GM12892 (cell line): ENCODE data around the gene GPR50.

Experiments
- POLR2AphosphoS5 ChIP-seq: IDR thresholded peaks from 2 replicates; pipeline ENCODE4 v1.6.1; 2011; ENCODE audit warnings: low read depth, low read length, control low read depth
- TAF1 ChIP-seq: IDR thresholded peaks from 2 replicates; pipeline ENCODE4 v1.6.1; 2011; ENCODE audit warnings: low read depth, mild to moderate bottlenecking, control low read depth, low read length, borderline replicate concordance

DNA sequence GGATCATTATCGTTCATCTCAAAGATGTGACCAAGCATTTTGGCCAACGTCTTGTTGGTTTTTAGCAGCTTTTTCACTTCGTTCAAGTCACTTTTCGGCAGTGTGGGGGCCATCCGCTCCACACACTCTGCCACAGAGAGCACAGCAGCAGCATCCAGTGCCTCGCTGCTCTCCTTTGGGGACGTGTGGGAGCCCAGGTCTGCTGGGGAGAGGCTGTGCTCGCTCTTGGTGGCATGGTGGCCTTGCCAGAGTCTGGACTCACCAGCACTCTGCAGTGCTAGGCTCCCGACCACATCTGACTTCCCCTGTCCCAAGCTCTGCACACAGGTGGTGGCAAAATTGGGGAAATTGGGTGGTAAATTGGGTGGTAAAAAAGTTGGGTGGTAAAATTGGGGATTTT lies 50.6 kb downstream of the GPR50 start:
- no peak for TF ChIP-seq TAF1
- no peak for TF ChIP-seq POLR2AphosphoS5
